Fibroblast of villous mesenchyme (primary cell): ENCODE data around the gene TMEM151B. TPM values are rescaled to one million over a fixed set of nuclear protein-coding genes. Genes with fewer than 3 reads are reported as not detected.
"Not testable (repeated sequence)": the region's sequence is repeated elsewhere in the genome, so short reads cannot be mapped to it uniquely, and the experiment has no call there.

Experiments
- DNase-seq: peaks from one replicate; pipeline ENCODE4 v3.0.0-alpha.2; 2010; ENCODE audit warnings: low read depth
- H3K4me3 ChIP-seq: 2 replicates; pipeline ENCODE4 v1.5.1; 2011; ENCODE audit warnings: low read depth, mild to moderate bottlenecking, low read length
- total RNA-seq: library from RNA; depleted of rRNA; stranded (reverse); fragments of >200 nt; gene quantifications from 2 replicates; pipeline ENCODE4 v1.2.3, GENCODE V29; 2012
- TF ChIP-seq, protein P1 (sequence below): IDR thresholded peaks from 2 replicates; pipeline ENCODE4 v1.5.1; 2012; ENCODE audit warnings: low read depth, mild to moderate bottlenecking, low read length; ENCODE audit not compliant: insufficient read depth

Gene TMEM151B
- total RNA-seq, 1 donor, result not detected

DNA sequence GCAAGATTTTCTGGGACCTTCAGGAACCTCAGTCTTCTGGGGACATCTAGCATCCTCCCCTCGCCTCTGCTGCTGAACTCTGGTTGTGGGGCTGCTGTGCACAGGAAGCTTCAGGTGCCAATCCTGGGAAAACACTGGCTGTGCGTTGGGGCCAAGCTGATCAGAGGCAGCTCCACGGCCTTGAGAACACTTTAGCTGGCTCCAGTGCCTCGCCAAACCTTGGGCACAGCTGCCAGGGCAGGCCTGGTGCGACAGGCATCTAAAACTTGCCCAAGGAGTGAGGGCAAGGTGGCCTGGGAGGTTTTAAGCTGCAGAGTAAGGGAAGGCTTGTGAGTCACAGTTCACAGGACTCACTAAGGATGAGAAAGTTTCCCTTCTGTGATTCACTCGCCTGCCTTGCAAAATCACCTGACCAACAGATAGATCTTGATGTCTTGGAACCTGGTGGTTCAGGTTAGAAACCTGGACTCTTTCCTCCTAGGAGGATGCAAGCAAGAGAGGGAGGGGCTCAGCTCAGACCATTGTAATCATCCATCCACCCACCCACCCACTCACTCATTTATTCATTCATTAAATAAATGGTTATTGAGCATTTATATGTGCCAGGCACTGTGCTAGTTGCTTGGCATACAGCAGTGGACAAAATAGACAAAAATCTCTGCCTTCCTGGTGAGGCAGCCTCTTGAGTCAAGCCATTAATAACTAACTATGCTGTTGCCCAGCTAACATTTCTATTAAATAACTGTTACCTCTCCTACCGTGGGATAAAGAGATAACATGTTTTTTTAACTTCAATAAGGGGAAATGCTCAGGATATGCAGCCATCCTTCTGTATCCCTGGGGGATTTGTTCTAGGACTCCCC is 69.7 kb downstream of the TMEM151B start:
- DNase-seq, result peak; percentile 14
- TF ChIP-seq, protein P1, sequence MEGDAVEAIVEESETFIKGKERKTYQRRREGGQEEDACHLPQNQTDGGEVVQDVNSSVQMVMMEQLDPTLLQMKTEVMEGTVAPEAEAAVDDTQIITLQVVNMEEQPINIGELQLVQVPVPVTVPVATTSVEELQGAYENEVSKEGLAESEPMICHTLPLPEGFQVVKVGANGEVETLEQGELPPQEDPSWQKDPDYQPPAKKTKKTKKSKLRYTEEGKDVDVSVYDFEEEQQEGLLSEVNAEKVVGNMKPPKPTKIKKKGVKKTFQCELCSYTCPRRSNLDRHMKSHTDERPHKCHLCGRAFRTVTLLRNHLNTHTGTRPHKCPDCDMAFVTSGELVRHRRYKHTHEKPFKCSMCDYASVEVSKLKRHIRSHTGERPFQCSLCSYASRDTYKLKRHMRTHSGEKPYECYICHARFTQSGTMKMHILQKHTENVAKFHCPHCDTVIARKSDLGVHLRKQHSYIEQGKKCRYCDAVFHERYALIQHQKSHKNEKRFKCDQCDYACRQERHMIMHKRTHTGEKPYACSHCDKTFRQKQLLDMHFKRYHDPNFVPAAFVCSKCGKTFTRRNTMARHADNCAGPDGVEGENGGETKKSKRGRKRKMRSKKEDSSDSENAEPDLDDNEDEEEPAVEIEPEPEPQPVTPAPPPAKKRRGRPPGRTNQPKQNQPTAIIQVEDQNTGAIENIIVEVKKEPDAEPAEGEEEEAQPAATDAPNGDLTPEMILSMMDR, result no peak
- H3K4me3 ChIP-seq, result no peak overlapping the region

DNA sequence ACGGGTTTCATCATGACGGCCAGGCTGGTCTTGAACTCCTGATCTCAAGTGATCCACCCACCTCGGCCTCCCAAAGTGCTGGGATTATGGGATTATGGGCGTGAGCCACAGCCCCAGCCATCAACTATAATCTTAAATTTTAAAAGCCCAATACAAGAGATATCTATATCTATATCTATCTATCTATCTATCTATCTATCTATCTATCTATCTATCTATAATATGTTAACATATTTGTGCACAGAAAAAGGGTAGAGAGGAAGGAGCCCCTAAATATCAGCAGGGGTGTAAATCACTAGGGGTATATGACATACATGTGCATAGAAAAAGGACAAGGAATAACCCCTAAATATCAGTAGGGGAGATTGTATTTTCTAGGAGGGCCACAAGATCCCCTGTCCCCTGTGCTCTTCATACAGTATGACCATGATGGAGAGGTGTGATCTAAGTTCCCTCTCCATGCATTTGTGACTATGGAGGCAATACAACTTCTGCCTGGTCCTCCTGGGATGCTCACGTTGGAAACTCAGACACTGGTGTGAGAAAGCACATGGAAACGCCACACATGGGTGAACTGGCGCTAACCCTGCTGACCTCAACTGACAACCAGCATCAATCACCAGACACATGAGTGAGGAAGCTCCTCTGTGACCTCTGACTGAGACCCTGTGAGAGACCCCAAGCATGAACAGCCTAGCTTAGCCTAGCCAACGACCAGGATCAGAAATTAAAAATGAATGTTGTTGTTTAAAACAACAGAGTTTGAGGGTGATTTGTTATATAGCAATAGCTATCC is 71.0 kb downstream of the TMEM151B start:
- TF ChIP-seq, protein P1, result no peak
- no peak overlapping the region for H3K4me3 ChIP-seq
- DNase-seq, result no peak

DNA sequence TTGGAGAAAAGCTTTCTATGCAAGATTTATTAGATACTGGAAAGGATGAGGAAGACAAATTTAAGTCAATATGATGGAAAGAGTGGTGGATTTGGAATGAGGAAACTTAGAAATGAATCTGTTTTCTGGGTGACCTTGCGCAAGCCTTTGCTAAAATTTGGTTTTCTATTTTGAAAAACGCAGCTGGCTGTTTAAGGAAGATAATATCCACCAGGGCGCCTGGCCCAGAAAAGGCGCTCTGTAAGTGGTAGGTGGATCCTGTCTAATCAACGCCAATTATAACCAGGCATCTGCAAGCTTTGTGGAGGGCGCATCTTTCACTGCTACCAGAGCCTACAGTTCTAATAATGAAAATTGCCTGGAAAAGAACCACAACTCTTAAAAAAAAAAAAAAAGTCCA is 71.8 kb downstream of the TMEM151B start:
- TF ChIP-seq, protein P1, result no peak

DNA sequence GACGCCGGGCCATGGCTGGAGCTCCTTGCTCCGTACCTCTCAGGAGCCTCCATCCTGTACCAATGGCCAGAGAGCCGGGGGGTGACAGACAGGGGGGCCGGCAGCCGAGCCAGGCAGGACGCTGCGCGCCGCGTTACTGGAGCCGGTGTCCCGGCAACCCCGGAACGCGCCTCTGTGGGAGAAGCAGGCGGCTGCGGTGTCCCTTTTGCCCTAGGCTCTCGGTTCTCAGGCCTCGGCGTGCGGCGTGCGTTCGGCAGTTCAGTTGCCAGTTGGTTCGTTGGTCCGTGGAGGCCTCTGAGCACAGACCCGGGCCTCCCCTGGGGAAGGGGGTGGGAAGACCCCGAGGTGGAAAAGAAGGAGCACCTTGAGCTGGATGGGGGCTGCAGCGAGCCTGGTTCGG is 72.2 kb downstream of the TMEM151B start, which contains the start of gene SPATS1:
TSS of gene SPATS1 (plus strand) at position 162 of the 400 bp plus-strand sequence. CDS start 446 bp downstream, outside the sequence.
- H3K4me3 ChIP-seq, result no peak within 1 kb of the TSS
- no peak for DNase-seq
- TF ChIP-seq, protein P1, result no peak

More for the DNA sequence above, 71.8 kb downstream of the TMEM151B start:
- no peak overlapping the region for H3K4me3 ChIP-seq
- DNase-seq, result peak; percentile 7

DNA sequence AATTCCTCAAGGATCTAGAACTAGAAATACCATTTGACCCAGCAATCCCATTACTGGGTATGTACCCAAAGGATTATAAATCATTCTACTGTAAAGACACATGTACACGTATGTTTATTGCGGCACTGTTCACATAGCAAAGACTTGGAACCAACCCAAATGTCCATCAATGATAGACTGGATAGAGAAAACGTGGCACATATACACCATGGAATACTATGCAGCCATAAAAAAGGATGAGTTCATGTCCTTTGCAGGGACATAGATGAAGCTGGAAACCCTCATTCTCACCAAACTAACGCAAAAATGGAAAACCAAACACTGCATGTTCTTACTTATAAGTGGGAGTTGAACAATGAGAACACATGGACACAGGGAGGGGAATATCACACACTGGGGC is 76.6 kb downstream of the TMEM151B start:
- DNase-seq, result not testable (repeated sequence)

DNA sequence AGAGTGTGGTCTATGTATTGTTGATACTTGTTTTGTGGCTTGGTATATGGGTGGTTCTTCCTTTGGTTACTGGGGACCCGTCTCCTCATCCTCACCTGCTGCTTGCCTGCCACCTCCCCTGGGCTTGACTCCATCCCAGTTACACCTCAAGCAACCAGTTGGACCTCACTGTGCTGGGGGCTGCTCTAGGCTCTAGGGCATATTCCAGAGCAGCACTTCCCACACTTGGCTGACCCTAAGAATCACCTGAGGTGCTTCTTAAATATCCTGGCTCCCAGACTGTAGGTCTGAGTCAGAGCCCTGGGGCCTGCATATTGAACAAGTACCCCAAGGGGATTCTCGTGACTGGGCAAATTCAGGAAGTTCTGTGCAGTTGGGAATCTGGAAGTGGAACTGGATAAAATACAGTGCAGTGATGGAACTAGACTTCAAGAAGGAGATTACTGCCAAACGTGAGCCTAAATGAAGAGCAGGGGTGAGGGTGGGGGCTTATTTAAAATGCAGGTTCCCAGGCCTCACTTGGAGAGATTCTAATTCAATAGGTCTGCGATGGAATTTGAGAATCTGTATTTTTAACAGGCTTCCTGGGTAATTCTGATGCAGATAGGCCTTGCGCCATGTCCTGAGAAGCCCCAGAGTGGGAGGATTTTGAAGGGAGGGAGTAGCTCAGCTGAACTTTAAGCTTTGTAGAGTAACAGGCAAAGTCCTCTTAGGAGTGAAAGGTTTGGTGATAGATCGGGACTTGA is 79.8 kb downstream of the TMEM151B start:
- H3K4me3 ChIP-seq, result no peak overlapping the region
- DNase-seq, result no peak
- TF ChIP-seq, protein P1, result no peak

More for the DNA sequence above, 76.6 kb downstream of the TMEM151B start:
- not testable (repeated sequence) for H3K4me3 ChIP-seq

DNA sequence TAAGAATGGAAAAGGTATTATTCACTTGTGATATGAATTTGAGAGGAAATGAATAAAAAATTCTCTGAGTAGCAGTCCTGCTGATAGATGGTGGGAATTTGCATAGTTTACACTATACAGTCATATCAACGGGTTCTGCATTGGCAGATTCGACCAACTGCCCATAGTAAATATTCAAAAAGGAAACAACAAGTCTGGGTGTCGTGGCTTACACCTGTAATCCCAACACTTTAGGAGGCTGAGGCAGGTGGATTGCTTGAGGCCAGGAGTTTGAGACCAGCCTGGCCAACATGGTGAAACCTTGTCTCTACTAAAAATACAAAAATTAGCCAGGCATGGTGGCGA is 80.4 kb downstream of the TMEM151B start:
- H3K4me3 ChIP-seq, DNase-seq: not testable (repeated sequence)
